Breast epithelium (tissue), 3 donors: ENCODE data around the gene KPNB1.

Experiments used
- POLR2AphosphoS5 ChIP-seq, 3 donors: sonication (generic); formaldehyde crosslinking; IDR thresholded peaks; one replicate each; pipeline ENCODE4 v1.6.1; 2017; ENCODE audit warnings: antibody characterized with exemption in 3 of 3
- TF ChIP-seq, protein P1 (sequence below), 3 donors: fragments of 450-650 bp; IDR thresholded peaks; one replicate each; pipeline ENCODE4 v1.5.1; 2016 to 2017; ENCODE audit warnings: antibody characterized with exemption in 3 of 3, mild to moderate bottlenecking in 3 of 3, moderate library complexity in 3 of 3

DNA sequence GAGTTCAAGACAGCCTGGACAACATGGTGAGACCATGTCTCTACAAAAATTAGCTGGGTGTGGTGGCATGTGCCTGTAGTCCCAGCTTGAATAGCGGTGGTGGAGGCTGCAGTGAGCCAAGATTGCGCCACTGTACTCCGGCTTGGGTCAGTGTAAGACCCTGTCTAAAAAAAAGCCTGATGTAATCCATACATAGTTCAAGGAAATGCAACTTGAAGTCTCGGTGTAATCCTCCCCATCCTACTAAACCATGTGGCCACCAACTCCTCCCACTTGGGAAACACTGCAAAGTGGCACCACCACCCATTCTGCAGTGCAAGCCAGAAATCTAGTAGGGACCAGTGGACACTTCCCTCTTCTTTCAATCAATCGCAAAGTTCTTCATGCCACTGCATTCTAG is 5.4 kb upstream of the KPNB1 start:
- TF ChIP-seq, protein P1, sequence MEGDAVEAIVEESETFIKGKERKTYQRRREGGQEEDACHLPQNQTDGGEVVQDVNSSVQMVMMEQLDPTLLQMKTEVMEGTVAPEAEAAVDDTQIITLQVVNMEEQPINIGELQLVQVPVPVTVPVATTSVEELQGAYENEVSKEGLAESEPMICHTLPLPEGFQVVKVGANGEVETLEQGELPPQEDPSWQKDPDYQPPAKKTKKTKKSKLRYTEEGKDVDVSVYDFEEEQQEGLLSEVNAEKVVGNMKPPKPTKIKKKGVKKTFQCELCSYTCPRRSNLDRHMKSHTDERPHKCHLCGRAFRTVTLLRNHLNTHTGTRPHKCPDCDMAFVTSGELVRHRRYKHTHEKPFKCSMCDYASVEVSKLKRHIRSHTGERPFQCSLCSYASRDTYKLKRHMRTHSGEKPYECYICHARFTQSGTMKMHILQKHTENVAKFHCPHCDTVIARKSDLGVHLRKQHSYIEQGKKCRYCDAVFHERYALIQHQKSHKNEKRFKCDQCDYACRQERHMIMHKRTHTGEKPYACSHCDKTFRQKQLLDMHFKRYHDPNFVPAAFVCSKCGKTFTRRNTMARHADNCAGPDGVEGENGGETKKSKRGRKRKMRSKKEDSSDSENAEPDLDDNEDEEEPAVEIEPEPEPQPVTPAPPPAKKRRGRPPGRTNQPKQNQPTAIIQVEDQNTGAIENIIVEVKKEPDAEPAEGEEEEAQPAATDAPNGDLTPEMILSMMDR (IDR thresholded peaks at IDR 0.05) = no peak
- no peak for TF ChIP-seq POLR2AphosphoS5 (IDR thresholded peaks at IDR 0.05)
